COLO829 (cell line): ENCODE measurements around the gene WTIP.
A peak's percentile ranks its signal among the peaks of the same experiment; 100 is the strongest.
"Not testable (repeated sequence)": the region's sequence is repeated elsewhere in the genome, so short reads cannot be mapped to it uniquely, and the experiment has no call there.

ENCODE experiments used
- DNase-seq: peaks from one replicate; pipeline ENCODE4 v3.0.0; 2012; ENCODE audit warnings: low spot score

The WTIP gene

GRCh38 chr19:34478496-34478895 lies 3.1 kb upstream of the WTIP start:
- DNase-seq, result not testable (repeated sequence)

- DNase-seq, result no peak
These were observed 2.2 kb upstream of the WTIP start for GRCh38 chr19:34479396-34479795.

GRCh38 chr19:34480491-34480890 lies 1.1 kb upstream of the WTIP start:
- DNase-seq, result no peak

- DNase-seq, result no peak
These were observed 362 bp downstream of the WTIP start for GRCh38 chr19:34481861-34482379.

GRCh38 chr19:34482380-34483250 lies 1.1 kb downstream of the WTIP start:
- no peak for DNase-seq

GRCh38 chr19:34484328-34484727 lies 2.8 kb downstream of the WTIP start:
- no peak for DNase-seq

GRCh38 chr19:34485831-34486230 lies 4.3 kb downstream of the WTIP start:
- no peak for DNase-seq

GRCh38 chr19:34487651-34488051 lies 6.1 kb downstream of the WTIP start:
- DNase-seq, result no peak

GRCh38 chr19:34489175-34489574 lies 7.6 kb downstream of the WTIP start:
- no peak for DNase-seq

GRCh38 chr19:34490141-34490766 lies 8.7 kb downstream of the WTIP start:
- no peak for DNase-seq

GRCh38 chr19:34493038-34493648 lies 11.6 kb downstream of the WTIP start:
- DNase-seq, result no peak

GRCh38 chr19:34493649-34494044 lies 12.1 kb downstream of the WTIP start:
- DNase-seq, result no peak

GRCh38 chr19:34494601-34495000 lies 13.0 kb downstream of the WTIP start:
- DNase-seq, result no peak

GRCh38 chr19:34495416-34495815 lies 13.9 kb downstream of the WTIP start:
- no peak for DNase-seq

GRCh38 chr19:34497112-34497805 lies 15.7 kb downstream of the WTIP start:
- DNase-seq, result no peak

- DNase-seq, result no peak
These were observed 17.7 kb downstream of the WTIP start for GRCh38 chr19:34499155-34499834.

GRCh38 chr19:34500656-34501120 lies 19.1 kb downstream of the WTIP start:
- DNase-seq, result no peak

GRCh38 chr19:34501339-34502320 lies 20.1 kb downstream of the WTIP start:
- peak; percentile 86 for DNase-seq

- DNase-seq, result no peak
These were observed 21.2 kb downstream of the WTIP start for GRCh38 chr19:34502582-34503411.
